Psoas muscle (tissue), 8 donors: ENCODE results near the gene NLGN1. TPM values are rescaled to one million over a fixed set of nuclear protein-coding genes. Genes with fewer than 3 reads are reported as not detected.

Source experiments
- ATAC-seq, 4 donors: fragments of 200-7000 bp; cut with Tn5 transposase; one replicate each; pipeline ENCODE4 v1.9.1; 2020; ENCODE audit warnings: moderate library complexity in 3 of 4, mild to moderate bottlenecking in 2 of 4
- DNase-seq, 2 donors: peaks; one replicate each; pipeline ENCODE4 v3.0.0-alpha.2; 2020
- H3K27ac ChIP-seq: fragments of 200-600 bp; one replicate; pipeline ENCODE4 v1.8.0; 2022
- H3K27me3 ChIP-seq, 3 donors: fragments of 200-600 bp in 1 of 3; one replicate each; pipeline versions ENCODE4 v1.6.1 to v1.8.0; 2013 to 2022; ENCODE audit warnings: low read length in 2 of 3, mild to moderate bottlenecking in 2 of 3, moderate library complexity in 1 of 3; ENCODE audit not compliant: insufficient read depth in 3 of 3
- H3K36me3 ChIP-seq, 2 donors: fragments of 200-600 bp in 1 of 2; one replicate each; pipeline versions ENCODE4 v1.6.1 to v1.8.0; 2013 to 2022; ENCODE audit warnings: low read depth in 1 of 2, mild to moderate bottlenecking in 1 of 2, moderate library complexity in 1 of 2; ENCODE audit not compliant: insufficient read depth in 1 of 2
- H3K4me1 ChIP-seq: fragments of 200-600 bp; one replicate; pipeline ENCODE4 v1.8.0; 2022
- H3K4me3 ChIP-seq: fragments of 200-600 bp; one replicate; pipeline ENCODE4 v1.8.0; 2022; ENCODE audit warnings: mild to moderate bottlenecking
- H3K9me3 ChIP-seq: fragments of 200-600 bp; one replicate; pipeline ENCODE4 v1.8.0; 2022
- CTCF ChIP-seq: fragments of 200-600 bp; IDR thresholded peaks from one replicate; pipeline ENCODE4 v1.8.0; 2022; ENCODE audit warnings: antibody characterized with exemption
- WGBS, 3 donors: extraction: QIAGEN DNeasy Blood & Tissue Kit; methylation state at CpG; one replicate each; pipeline versions ENCODE4 v1.1.6 to v1.1.7; 2013; 5-methylcytosine and 5-hydroxymethylcytosine counted together
- intact Hi-C, 2 donors: fragments of 100-400 bp; cut with DNase I; formaldehyde crosslinking; loops; one replicate each; pipeline versions ENCODE4 v1.11.0 to v1.14.2; 2022
- polyA plus RNA-seq, 3 donors: library from polyadenylated mRNA; stranded (reverse); fragments of 200-250 nt; gene quantifications; one replicate each; pipeline ENCODE4 v1.2.3, GENCODE V29; 2013
- total RNA-seq, 4 donors: library from RNA; stranded (reverse); fragmentation: NEBNext Ultra II Directional in 2 of 4; extraction: Animal tissue kit (Norgen Biotek cat#: 25700) in 2 of 4; gene quantifications; one replicate each; pipeline versions ENCODE4 v1.2.1 to v1.2.4, GENCODE V29; 2021 to 2023
- donor health status: healthy with polysubstance abuse.
- donor health status: DM: no; HTN: no; CAD: no; lungs with moderate emphysema.
- donor health status: Bipolar disorder and iron deficiency.
- donor health status: healthy.
- donor health status: DM: yes; HTN: yes; CAD: no.
- donor health status: DM: no; HTN: no; CAD: no.
- donor health status: DM: no; HTN: no; CAD: no.
- donor health status: DM: yes; HTN: yes; CAD: no.

The NLGN1 gene
- total and polyA plus RNA-seq, 7 donors, result 0.04 to 1.0 (median 0.54) TPM

- 54 to 60% (median 59%) methylated on average over 2 of the region's 2 CpGs for WGBS, 3 donors
- no peak overlapping the region for H3K4me3 ChIP-seq
- no peaks in the 10 kb centered on the region for H3K27me3 ChIP-seq
- H3K9me3 ChIP-seq, result no peaks in the 10 kb centered on the region
- TF ChIP-seq CTCF, result no peak
- H3K4me1 ChIP-seq, result no peaks in the 10 kb centered on the region
- no peak for ATAC-seq
- H3K36me3 ChIP-seq, result no peaks in the 10 kb centered on the region
- no peak overlapping the region for H3K27ac ChIP-seq
- intact Hi-C loops, result no loop called here
- no peak for DNase-seq
These were observed 342.2 kb downstream of the NLGN1 start for GRCh38 chr3:173739726-173740125.

GRCh38 chr3:173742491-173742890 is 344.9 kb downstream of the NLGN1 start:
- H3K4me3 ChIP-seq, result no peak overlapping the region
- intact Hi-C loops, result no loop called here
- no peaks in the 10 kb centered on the region for H3K9me3 ChIP-seq
- no peak for TF ChIP-seq CTCF
- H3K27ac ChIP-seq, result no peak overlapping the region
- no peaks in the 10 kb centered on the region for H3K4me1 ChIP-seq
- ATAC-seq (no peak), DNase-seq (no peak)
- WGBS, 3 donors, result 65 to 68% (median 65%) methylated on average over 1 of the region's 1 CpG
- H3K27me3 ChIP-seq, result no peaks in the 10 kb centered on the region
- no peaks in the 10 kb centered on the region for H3K36me3 ChIP-seq

GRCh38 chr3:173743111-173743510 is 345.6 kb downstream of the NLGN1 start:
- Histone ChIP-seq H3K27ac (no peak overlapping the region), H3K36me3 (no peaks in the 10 kb centered on the region), H3K27me3 (no peaks in the 10 kb centered on the region), H3K4me3 (no peak overlapping the region), H3K9me3 (no peaks in the 10 kb centered on the region), H3K4me1 (no peaks in the 10 kb centered on the region)
- 64 to 73% (median 66%) methylated on average over 3 of the region's 3 CpGs for WGBS, 3 donors
- DNase-seq (no peak), ATAC-seq (no peak)
- no peak for TF ChIP-seq CTCF
- intact Hi-C loops, result no loop called here

- intact Hi-C loops, result no loop called here
- ATAC-seq (no peak), DNase-seq (no peak)
- TF ChIP-seq CTCF, result no peak
- no peak overlapping the region for H3K27ac ChIP-seq
- H3K36me3 ChIP-seq, result no peaks in the 10 kb centered on the region
- no peaks in the 10 kb centered on the region for H3K27me3 ChIP-seq
- WGBS, 3 donors, result 35 to 55% (median 43%) methylated on average over 1 of the region's 1 CpG
- no peak overlapping the region for H3K4me3 ChIP-seq
- no peaks in the 10 kb centered on the region for H3K4me1 ChIP-seq
- no peaks in the 10 kb centered on the region for H3K9me3 ChIP-seq
These were observed 346.0 kb downstream of the NLGN1 start for GRCh38 chr3:173743516-173743915.

- no peaks in the 10 kb centered on the region for H3K36me3 ChIP-seq
- H3K4me1 ChIP-seq, result no peaks in the 10 kb centered on the region
- TF ChIP-seq CTCF, result no peak
- no peak overlapping the region for H3K4me3 ChIP-seq
- H3K9me3 ChIP-seq, result no peaks in the 10 kb centered on the region
- whole genome bisulfite sequencing, 3 donors, result 57 to 67% (median 66%) methylated on average over 3 of the region's 3 CpGs
- ATAC-seq, result no peak
- no peak for DNase-seq
- H3K27ac ChIP-seq, result no peak overlapping the region
- intact Hi-C loops, result no loop called here
- H3K27me3 ChIP-seq, result no peaks in the 10 kb centered on the region
These were observed 346.9 kb downstream of the NLGN1 start for GRCh38 chr3:173744479-173744878.
